GM20000 (cell line): ENCODE measurements around the gene ASTL.

Source experiments
- DNase-seq: peaks from one replicate; pipeline ENCODE4 v3.0.0; 2012; ENCODE audit warnings: low spot score
- TF ChIP-seq, protein P1 (sequence below): IDR thresholded peaks from 2 replicates; pipeline ENCODE4 v1.5.1; 2012; ENCODE audit warnings: mild to moderate bottlenecking, control low read depth; ENCODE audit errors: extremely low read depth, missing control alignments

The ASTL gene

DNA sequence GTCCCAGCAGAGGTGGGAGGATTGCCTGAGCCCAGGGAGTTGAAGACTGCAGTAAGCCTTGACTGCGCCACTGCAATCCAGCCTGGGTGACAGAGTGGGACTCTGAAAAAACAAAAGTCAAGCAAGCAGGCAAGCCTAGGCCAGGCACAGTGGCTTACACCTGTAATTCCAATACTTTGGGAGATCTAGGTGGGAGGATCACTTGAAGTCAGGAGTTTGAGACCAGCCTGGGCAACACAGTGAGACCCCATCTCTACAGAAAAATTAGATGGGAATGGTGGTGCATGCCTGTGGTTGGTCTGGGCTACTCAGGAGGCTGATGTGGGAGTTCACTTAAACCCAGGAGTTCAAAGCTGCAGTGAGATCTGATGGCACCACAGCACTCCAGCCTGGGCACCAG is 41.7 kb upstream of the ASTL start:
- DNase-seq, result no peak
- TF ChIP-seq, protein P1, sequence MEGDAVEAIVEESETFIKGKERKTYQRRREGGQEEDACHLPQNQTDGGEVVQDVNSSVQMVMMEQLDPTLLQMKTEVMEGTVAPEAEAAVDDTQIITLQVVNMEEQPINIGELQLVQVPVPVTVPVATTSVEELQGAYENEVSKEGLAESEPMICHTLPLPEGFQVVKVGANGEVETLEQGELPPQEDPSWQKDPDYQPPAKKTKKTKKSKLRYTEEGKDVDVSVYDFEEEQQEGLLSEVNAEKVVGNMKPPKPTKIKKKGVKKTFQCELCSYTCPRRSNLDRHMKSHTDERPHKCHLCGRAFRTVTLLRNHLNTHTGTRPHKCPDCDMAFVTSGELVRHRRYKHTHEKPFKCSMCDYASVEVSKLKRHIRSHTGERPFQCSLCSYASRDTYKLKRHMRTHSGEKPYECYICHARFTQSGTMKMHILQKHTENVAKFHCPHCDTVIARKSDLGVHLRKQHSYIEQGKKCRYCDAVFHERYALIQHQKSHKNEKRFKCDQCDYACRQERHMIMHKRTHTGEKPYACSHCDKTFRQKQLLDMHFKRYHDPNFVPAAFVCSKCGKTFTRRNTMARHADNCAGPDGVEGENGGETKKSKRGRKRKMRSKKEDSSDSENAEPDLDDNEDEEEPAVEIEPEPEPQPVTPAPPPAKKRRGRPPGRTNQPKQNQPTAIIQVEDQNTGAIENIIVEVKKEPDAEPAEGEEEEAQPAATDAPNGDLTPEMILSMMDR, result no peak

DNA sequence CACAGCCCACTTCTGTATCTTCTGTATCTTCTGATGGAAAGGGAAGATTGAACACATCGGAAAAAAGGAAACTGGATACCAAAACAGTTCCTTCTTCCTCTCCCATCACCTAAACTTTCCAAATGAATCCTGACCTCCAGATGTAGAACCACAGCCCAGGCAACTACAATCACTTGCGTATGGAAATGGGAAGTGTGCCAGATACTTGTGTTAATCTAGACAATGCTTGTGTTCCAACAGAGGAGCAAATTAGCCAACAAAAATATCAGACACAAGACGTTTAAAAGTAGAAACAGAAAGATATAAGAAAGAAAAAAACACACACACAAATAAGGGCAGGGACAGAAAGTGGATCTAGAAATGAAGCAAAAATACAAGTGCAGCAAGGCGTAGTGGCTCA is 38.4 kb upstream of the ASTL start:
- TF ChIP-seq, protein P1, result no peak
- DNase-seq, result no peak

DNA sequence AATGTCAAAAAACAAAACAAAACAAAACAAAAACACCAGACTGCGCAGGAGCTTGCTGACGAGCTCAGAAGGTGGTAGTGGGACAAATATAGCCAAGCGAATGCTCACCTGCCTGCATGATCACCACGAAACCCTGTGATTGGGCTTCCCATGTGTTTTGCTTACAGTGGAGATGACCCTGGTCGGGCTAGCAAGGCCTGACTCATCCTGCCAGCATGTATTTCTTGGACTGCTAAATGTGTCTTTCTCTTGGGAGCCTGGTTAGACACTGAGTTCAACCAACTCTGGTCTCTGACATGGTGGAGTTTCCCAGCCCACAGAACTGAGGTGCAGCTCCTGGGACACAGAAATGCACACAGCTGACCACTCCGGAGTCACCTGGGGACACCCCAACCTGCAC is 37.6 kb upstream of the ASTL start:
- no peak for DNase-seq
- TF ChIP-seq, protein P1, result no peak

DNA sequence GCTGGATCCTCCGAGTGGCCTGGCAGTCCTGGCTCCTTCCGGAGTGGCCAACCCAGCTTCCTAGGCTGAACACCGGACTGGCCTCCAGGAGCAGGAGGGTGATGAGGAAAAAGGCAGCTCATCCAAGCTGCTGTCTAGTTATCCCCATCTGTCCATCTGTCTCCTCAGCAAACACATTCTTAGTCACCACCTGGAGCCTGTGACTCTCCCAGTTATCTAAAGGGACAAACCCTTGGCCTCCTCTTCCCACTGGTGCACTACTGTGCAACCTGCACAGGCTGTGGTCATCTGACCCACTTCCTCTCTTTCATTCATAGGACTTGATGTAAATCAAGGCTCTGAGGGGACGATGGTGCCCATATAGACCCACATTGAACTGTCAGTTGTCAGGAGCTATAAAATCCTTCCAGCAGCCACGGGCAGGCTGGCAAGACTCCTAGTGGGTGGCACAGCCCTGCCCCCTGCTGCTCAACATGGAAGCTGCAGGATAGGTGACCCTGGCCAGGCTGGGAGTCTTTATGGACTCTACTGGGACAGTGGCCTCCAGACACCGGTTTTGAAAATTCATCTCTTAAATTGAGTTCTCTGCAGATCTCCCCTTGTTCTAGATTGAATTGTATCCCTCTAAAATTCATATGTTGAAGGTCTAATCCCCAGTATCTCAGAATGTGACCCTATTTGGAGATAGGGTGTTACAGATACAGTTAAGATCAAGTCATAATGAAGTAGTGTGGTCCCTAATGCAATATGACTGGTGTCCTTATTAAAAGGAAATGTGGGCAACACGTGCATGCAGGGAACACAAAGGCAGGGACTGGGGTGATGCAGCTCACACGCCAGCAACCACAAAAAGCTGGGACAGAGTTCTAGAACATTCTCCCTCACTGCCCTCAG is 36.2 kb upstream of the ASTL start:
- peak; percentile 73 for DNase-seq
- TF ChIP-seq, protein P1, result peak; percentile 89

DNA sequence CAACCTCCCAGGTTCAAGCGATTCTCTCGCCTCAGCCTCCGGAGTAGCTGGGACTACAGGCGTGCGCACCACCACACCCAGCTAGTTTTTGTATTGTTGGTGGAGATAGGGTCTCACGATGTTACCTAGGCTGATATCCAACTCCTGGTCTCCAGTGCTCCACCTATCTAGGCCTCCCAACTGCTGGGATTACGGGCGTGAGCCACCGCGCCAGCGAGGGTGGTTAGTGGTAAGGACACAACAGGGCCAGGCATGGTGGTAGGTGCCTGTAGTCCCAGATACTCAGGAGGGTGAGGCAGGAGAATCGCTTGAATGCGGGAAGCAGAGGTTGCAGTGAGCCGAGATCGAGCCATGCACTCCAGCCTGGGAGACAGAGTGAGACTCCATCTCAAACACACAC is 33.5 kb upstream of the ASTL start:
- TF ChIP-seq, protein P1, result no peak
- no peak for DNase-seq

DNA sequence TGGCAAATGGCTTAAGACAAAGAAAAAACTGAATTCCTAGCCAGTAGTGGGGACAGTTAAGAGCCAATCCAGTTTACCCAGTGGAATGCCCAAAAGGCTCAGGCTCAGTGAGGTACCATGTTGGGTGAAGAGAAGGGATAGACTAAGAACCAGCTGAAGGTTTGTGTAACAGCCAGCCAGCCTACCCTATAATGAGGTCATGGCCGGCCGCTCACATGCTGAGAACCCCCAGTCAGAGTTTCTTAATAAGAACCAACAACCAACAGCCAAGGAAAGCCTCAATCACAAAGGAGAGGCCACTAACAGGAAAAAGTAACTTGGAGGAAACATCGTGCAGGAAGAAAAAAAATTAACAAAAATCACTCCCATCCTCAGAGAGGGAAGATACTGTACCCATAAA is 32.3 kb upstream of the ASTL start:
- TF ChIP-seq, protein P1, result no peak
- no peak for DNase-seq

DNA sequence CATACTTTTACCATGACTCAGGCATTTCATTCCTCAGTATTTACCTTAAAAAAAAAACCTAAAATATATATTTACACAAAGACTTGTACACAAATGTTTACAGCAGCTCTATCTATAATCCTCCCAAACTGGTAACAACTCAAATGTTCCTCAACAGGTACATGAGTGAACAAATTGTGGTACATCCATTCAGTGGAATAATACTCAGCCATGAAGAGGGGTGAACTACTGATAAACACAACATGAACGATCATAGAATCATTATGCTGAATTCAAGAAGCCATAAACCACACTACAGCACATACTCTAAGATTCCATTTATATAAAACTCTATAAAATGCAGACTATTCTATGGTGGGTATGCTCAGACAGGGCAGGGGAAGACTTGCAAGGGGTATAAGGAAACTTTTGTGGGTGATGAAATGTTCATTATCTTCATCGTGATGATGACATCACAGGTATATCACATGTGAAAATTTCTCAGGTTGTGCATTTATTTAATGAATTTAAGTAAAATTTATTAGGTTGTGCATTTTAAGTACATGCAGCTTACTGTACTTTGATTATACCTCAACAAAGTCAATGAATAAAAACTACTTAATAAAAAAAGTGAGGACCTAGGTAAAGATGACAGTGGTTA is 31.7 kb upstream of the ASTL start:
- DNase-seq, result no peak
- TF ChIP-seq, protein P1, result no peak
